ENCODE measurements around the gene ROCK2. TPM values are rescaled to one million over a fixed set of nuclear protein-coding genes. Genes with fewer than 3 reads are reported as not detected.
"Not testable (repeated sequence)": the region's sequence is repeated elsewhere in the genome, so short reads cannot be mapped to it uniquely, and the experiment has no call there.

The ROCK2 gene
- total RNA-seq, 1 donor from 2014 or later, result 54.3 TPM

GRCh38 chr2:11166476-11166875 is 178.0 kb downstream of the ROCK2 start:
- intact Hi-C loops (cut with DNase I), result no loop called here
- Histone ChIP-seq H3K4me3 (no peak overlapping the region), H3K4me1 (no peaks in the 10 kb centered on the region), H3K9me3 (no peaks in the 10 kb centered on the region), H3K36me3 (peaks cover 9% of the 10 kb centered on the region), H3K27me3 (ENCODE audit: low read depth) (no peaks in the 10 kb centered on the region), H3K27ac (no peak overlapping the region)
- ATAC-seq, result no peak
- no peak for TF ChIP-seq CTCF (IDR thresholded peaks at IDR 0.05)
- no peak for DNase-seq

- peaks cover 12% of the 10 kb centered on the region for H3K36me3 ChIP-seq
- ATAC-seq; H3K27ac ChIP-seq; intact Hi-C loops (cut with DNase I); H3K4me1 ChIP-seq; DNase-seq; H3K27me3 ChIP-seq (ENCODE audit: low read depth); H3K9me3 ChIP-seq; H3K4me3 ChIP-seq: not testable (repeated sequence)
These were observed 179.4 kb downstream of the ROCK2 start for GRCh38 chr2:11165046-11165445.

GRCh38 chr2:11163439-11164317 is 180.8 kb downstream of the ROCK2 start:
- peaks cover 12% of the 10 kb centered on the region for H3K36me3 ChIP-seq
- H3K27ac ChIP-seq, result no peak overlapping the region
- H3K9me3 ChIP-seq, result no peaks in the 10 kb centered on the region
- H3K4me1 ChIP-seq, result no peaks in the 10 kb centered on the region
- intact Hi-C loops (cut with DNase I), result no loop called here
- ATAC-seq (no peak), DNase-seq (no peak)
- H3K27me3 ChIP-seq (ENCODE audit: low read depth), result no peaks in the 10 kb centered on the region
- H3K4me3 ChIP-seq, result no peak overlapping the region
- no peak for TF ChIP-seq CTCF (IDR thresholded peaks at IDR 0.05)

GRCh38 chr2:11161747-11162146 is 182.7 kb downstream of the ROCK2 start:
- DNase-seq, result no peak
- intact Hi-C loops (cut with DNase I), result no loop called here
- Histone ChIP-seq H3K36me3 (peaks cover 12% of the 10 kb centered on the region), H3K4me3 (no peak overlapping the region), H3K4me1 (peaks cover 3% of the 10 kb centered on the region), H3K27ac (no peak overlapping the region), H3K9me3 (no peaks in the 10 kb centered on the region), H3K27me3 (ENCODE audit: low read depth) (no peaks in the 10 kb centered on the region)
- no peak for TF ChIP-seq CTCF (IDR thresholded peaks at IDR 0.05)
- ATAC-seq, result no peak

- Histone ChIP-seq H3K9me3 (no peaks in the 10 kb centered on the region), H3K4me3 (peak overlapping the region; percentile 19), H3K4me1 (peaks cover 11% of the 10 kb centered on the region), H3K27me3 (ENCODE audit: low read depth) (no peaks in the 10 kb centered on the region), H3K27ac (no peak overlapping the region), H3K36me3 (peaks cover 12% of the 10 kb centered on the region)
- intact Hi-C loops (cut with DNase I), result no loop called here
- TF ChIP-seq CTCF (IDR thresholded peaks at IDR 0.05), result no peak
- DNase-seq (no peak), ATAC-seq (no peak)
These were observed 183.5 kb downstream of the ROCK2 start for GRCh38 chr2:11160731-11161455.

GRCh38 chr2:11160256-11160655 is 184.2 kb downstream of the ROCK2 start:
- intact Hi-C loops (cut with DNase I), result no loop called here

More at GRCh38 chr2:11160256-11160655, 184.2 kb downstream of the ROCK2 start:
- Histone ChIP-seq H3K9me3 (no peaks in the 10 kb centered on the region), H3K27me3 (ENCODE audit: low read depth) (no peaks in the 10 kb centered on the region), H3K4me1 (peaks cover 14% of the 10 kb centered on the region), H3K4me3 (no peak overlapping the region), H3K36me3 (peaks cover 12% of the 10 kb centered on the region), H3K27ac (no peak overlapping the region)
- TF ChIP-seq CTCF (IDR thresholded peaks at IDR 0.05), result no peak
- DNase-seq (no peak), ATAC-seq (no peak)

Measured in lower lobe of right lung (tissue), 2 donors.